ENCODE data around the gene TRIM28.
A peak's percentile ranks its signal among the peaks of the same experiment; 100 is the strongest.

TRIM28 gene

DNA sequence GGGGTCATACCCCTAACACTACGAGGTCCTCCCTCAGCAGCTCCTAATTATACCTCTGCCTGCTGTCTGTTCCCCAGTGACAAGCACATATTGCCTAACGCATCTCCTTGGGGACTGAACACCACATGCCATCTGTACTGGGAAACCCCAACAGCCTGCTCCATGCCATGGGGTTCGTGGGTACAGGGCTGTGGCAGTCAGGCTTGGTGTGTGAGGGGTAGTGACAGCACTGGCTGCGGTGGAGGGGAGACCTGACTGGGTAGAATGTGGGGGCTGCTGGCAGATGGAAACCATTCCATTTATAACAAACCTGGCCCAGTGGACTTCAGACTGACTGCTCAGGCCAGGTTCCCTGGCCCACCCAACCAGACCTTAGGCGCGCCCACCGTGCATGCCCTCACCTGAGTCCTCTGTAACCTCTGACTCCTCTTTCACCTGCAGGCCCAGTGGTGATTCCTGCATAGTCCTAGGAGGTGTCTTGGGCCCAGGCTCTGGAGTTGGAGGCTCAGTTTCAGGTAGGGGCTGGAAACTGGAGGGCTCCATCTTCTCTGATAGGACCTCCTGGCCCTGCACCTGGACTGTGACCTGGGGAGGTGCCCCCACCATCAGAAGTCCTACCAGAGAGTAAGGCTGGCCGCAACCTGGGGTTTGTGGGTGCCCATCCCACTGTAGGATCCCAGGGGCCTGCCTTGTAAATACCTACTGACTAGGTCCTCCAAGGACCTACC, 26.2 kb downstream of the TRIM28 start:
- H3K27me3 ChIP-seq (ENCODE audit: insufficient read depth, low read length, poor library complexity), result no peaks in the 10 kb centered on the region
- no peak for TF ChIP-seq EZH2 (IDR thresholded peaks at IDR 0.05; ENCODE audit: borderline replicate concordance, low read depth, low read length, severe bottlenecking)
- TF ChIP-seq, protein P1, sequence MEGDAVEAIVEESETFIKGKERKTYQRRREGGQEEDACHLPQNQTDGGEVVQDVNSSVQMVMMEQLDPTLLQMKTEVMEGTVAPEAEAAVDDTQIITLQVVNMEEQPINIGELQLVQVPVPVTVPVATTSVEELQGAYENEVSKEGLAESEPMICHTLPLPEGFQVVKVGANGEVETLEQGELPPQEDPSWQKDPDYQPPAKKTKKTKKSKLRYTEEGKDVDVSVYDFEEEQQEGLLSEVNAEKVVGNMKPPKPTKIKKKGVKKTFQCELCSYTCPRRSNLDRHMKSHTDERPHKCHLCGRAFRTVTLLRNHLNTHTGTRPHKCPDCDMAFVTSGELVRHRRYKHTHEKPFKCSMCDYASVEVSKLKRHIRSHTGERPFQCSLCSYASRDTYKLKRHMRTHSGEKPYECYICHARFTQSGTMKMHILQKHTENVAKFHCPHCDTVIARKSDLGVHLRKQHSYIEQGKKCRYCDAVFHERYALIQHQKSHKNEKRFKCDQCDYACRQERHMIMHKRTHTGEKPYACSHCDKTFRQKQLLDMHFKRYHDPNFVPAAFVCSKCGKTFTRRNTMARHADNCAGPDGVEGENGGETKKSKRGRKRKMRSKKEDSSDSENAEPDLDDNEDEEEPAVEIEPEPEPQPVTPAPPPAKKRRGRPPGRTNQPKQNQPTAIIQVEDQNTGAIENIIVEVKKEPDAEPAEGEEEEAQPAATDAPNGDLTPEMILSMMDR (IDR thresholded peaks at IDR 0.05; ENCODE audit: borderline replicate concordance, extremely low read depth, low read length, poor library complexity, severe bottlenecking), result no peak
- peaks cover 33% of the 10 kb centered on the region for H3K36me3 ChIP-seq (ENCODE audit: insufficient read depth, low read length)
- peaks cover 29% of the 10 kb centered on the region for H3K4me1 ChIP-seq (ENCODE audit: insufficient read depth, low read length)
- H3K9ac ChIP-seq (ENCODE audit: low read depth, low read length), result no peak overlapping the region
- no peaks in the 10 kb centered on the region for H3K9me3 ChIP-seq (ENCODE audit: insufficient read depth, low read length, severe bottlenecking)
- H2AFZ ChIP-seq (ENCODE audit: low read depth, low read length), result no peak overlapping the region
- 0 out of 2 replicates have a peak, but pooled peaks cover 5% of the 10 kb centered on the region for H4K20me1 ChIP-seq (ENCODE audit: insufficient read depth, low read length)
- H3K4me2 ChIP-seq (ENCODE audit: insufficient read depth, low read length), result no peak overlapping the region
- no peak overlapping the region for H3K27ac ChIP-seq (ENCODE audit: low read length)
- DNase-seq, result peak; percentile 5
- H3K79me2 ChIP-seq (ENCODE audit: insufficient read depth, low read length), result peaks cover 10% of the 10 kb centered on the region
- no peak for ATAC-seq (ENCODE audit: insufficient read depth, low read depth)
- H3K4me3 ChIP-seq (ENCODE audit: low read depth in 1 of 2, low read length in 2 of 2), result no peak overlapping the region

DNA sequence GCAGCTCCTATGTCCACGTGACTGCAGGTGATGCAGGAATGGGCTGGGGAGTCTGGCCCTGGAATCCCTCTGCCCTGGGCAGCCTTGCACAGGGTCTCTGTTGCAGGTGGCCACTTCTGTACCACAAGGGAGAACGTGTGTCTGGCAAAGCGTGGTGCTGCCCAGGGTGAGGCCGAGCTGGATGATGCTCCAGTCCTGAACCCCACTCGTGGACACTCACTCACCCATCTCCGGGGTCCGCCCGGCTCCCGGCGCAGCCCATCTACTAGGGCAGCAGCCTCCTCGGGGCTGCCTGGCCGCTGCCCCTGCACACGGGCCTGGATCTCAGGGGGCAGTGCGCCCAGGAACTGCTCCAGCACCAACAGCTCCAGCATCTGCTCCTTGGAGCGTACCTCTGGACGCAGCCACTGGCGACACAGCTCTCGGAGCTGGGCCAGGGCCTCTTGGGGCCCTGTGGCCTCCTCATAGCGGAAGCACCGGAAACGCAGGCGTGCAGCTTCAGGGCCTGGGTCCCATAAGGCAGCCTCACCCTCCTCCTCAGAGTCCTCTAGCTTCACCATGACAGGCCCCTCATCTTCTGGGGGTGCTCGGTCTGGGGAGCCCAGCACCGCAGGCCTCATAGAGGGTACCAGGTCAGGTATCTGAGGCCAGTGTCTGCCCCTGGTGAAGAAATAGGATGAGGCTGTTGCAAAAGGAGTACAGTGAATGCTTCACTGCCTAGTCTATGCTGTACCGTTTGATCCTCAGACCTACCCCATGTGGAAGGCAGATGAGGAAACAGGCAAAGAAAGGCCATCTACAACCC, 27.1 kb downstream of the TRIM28 start:
- peaks cover 18% of the 10 kb centered on the region for H3K79me2 ChIP-seq (ENCODE audit: insufficient read depth, low read length)
- H3K4me2 ChIP-seq (ENCODE audit: insufficient read depth, low read length), result peak overlapping the region; percentile 79; the same call in 1 of the 2 replicates
- DNase-seq (peak; percentile 4), ATAC-seq (ENCODE audit: insufficient read depth, low read depth) (no peak)
- no peaks in the 10 kb centered on the region for H3K27me3 ChIP-seq (ENCODE audit: insufficient read depth, low read length, poor library complexity)
- peaks cover 33% of the 10 kb centered on the region for H3K4me1 ChIP-seq (ENCODE audit: insufficient read depth, low read length)
- no peak overlapping the region for H3K27ac ChIP-seq (ENCODE audit: low read length)
- no peak overlapping the region for H3K9ac ChIP-seq (ENCODE audit: low read depth, low read length)
- H4K20me1 ChIP-seq (ENCODE audit: insufficient read depth, low read length), result 0 out of 2 replicates have a peak, but pooled peaks cover 5% of the 10 kb centered on the region
- peaks cover 33% of the 10 kb centered on the region for H3K36me3 ChIP-seq (ENCODE audit: insufficient read depth, low read length)
- no peak overlapping the region for H3K4me3 ChIP-seq (ENCODE audit: low read depth in 1 of 2, low read length in 2 of 2)
- no peak for TF ChIP-seq EZH2 (IDR thresholded peaks at IDR 0.05; ENCODE audit: borderline replicate concordance, low read depth, low read length, severe bottlenecking)
- TF ChIP-seq, protein P1 (IDR thresholded peaks at IDR 0.05; ENCODE audit: borderline replicate concordance, extremely low read depth, low read length, poor library complexity, severe bottlenecking), result no peak
- H2AFZ ChIP-seq (ENCODE audit: low read depth, low read length), result no peak overlapping the region
- H3K9me3 ChIP-seq (ENCODE audit: insufficient read depth, low read length, severe bottlenecking), result no peaks in the 10 kb centered on the region

DNA sequence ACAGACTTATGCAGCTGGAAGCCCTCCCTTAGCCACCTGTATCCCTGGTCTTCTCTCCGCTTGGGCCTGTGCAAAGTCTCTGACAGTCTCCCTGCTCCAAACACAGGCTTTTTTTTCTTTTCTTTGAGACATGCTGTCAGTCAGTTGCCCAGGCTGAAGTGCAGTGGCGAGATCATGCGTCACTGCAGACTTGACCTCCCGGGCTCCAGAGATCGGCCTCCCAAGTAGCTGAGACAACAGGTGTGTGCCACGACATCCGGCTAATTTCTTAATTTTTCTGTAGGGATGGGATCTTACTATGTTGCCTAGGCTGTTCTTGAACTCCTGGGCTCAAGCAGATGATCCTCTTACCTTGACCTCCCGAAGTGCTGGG, 27.7 kb downstream of the TRIM28 start:
- no peaks in the 10 kb centered on the region for H3K27me3 ChIP-seq (ENCODE audit: insufficient read depth, low read length, poor library complexity)
- peaks cover 33% of the 10 kb centered on the region for H3K36me3 ChIP-seq (ENCODE audit: insufficient read depth, low read length)
- no peak for ATAC-seq (ENCODE audit: insufficient read depth, low read depth)
- peak overlapping the region; percentile 79 for H3K4me2 ChIP-seq (ENCODE audit: insufficient read depth, low read length)
- H4K20me1 ChIP-seq (ENCODE audit: insufficient read depth, low read length), result 0 out of 2 replicates have a peak, but pooled peaks cover 5% of the 10 kb centered on the region
- peaks cover 19% of the 10 kb centered on the region for H3K79me2 ChIP-seq (ENCODE audit: insufficient read depth, low read length)
- peak; percentile 3 for DNase-seq
- no peak overlapping the region for H3K27ac ChIP-seq (ENCODE audit: low read length)
- H3K9me3 ChIP-seq (ENCODE audit: insufficient read depth, low read length, severe bottlenecking), result no peaks in the 10 kb centered on the region
- TF ChIP-seq, protein P1 (IDR thresholded peaks at IDR 0.05; ENCODE audit: borderline replicate concordance, extremely low read depth, low read length, poor library complexity, severe bottlenecking), result no peak
- TF ChIP-seq EZH2 (IDR thresholded peaks at IDR 0.05; ENCODE audit: borderline replicate concordance, low read depth, low read length, severe bottlenecking), result no peak
- peak overlapping the region in 1 of 2 experiments; percentile 68; a peak in 1 of 4 replicates for H3K4me3 ChIP-seq (ENCODE audit: low read depth in 1 of 2, low read length in 2 of 2)
- H3K9ac ChIP-seq (ENCODE audit: low read depth, low read length), result no peak overlapping the region
- H2AFZ ChIP-seq (ENCODE audit: low read depth, low read length), result no peak overlapping the region
- peaks cover 35% of the 10 kb centered on the region for H3K4me1 ChIP-seq (ENCODE audit: insufficient read depth, low read length)
